GM18508 (cell line): Measurements from ENCODE around the gene TOMM40.
"Not testable (repeated sequence)": the region's sequence is repeated elsewhere in the genome, so short reads cannot be mapped to it uniquely, and the experiment has no call there.

Source experiments
- ATAC-seq: cut with Tn5 transposase; IDR thresholded peaks from one replicate; pipeline ENCODE4 v1.9.1; 2021; ENCODE audit warnings: moderate number of reproducible peaks; ENCODE audit not compliant: insufficient read depth, unreplicated experiment

The TOMM40 gene

GRCh38 chr19:44924243-44924725 is 33.2 kb downstream of the TOMM40 start:
- ATAC-seq, result no peak

- ATAC-seq, result no peak
These were observed 34.2 kb downstream of the TOMM40 start for GRCh38 chr19:44925114-44925891.

GRCh38 chr19:44926245-44927077 is 35.4 kb downstream of the TOMM40 start:
- not testable (repeated sequence) for ATAC-seq

- ATAC-seq, result no peak
These were observed 36.7 kb downstream of the TOMM40 start for GRCh38 chr19:44927746-44928145.

GRCh38 chr19:44930088-44930487 is 39.0 kb downstream of the TOMM40 start:
- no peak for ATAC-seq

- ATAC-seq, result no peak
These were observed 40.5 kb downstream of the TOMM40 start for GRCh38 chr19:44931541-44931940.

GRCh38 chr19:44939668-44940067 is 48.6 kb downstream of the TOMM40 start:
- ATAC-seq, result no peak

GRCh38 chr19:44942067-44942571 is 51.1 kb downstream of the TOMM40 start, which contains the start of gene APOC4:
TSS of gene APOC4 (plus strand) at chr19:44942237. CDS start at chr19:44942278, 41 bp downstream.
- no peak for ATAC-seq

GRCh38 chr19:44943801-44944249 is 52.8 kb downstream of the TOMM40 start:
- no peak for ATAC-seq

- ATAC-seq, result no peak
These were observed 56.1 kb downstream of the TOMM40 start for GRCh38 chr19:44947041-44947581.

GRCh38 chr19:44948237-44948636 is 57.2 kb downstream of the TOMM40 start:
- no peak for ATAC-seq

GRCh38 chr19:44948763-44949374 is 57.8 kb downstream of the TOMM40 start:
- no peak for ATAC-seq

GRCh38 chr19:44949550-44949949 is 58.5 kb downstream of the TOMM40 start:
- no peak for ATAC-seq

- ATAC-seq, result no peak
These were observed 60.4 kb downstream of the TOMM40 start for GRCh38 chr19:44951179-44952159.
